ENCODE data around the gene TRPM4.

Gene TRPM4

GRCh38 chr19:49132974-49133609 lies 24.5 kb upstream of the TRPM4 start:
- Histone ChIP-seq H2BK120ac (ENCODE audit: low read depth, low read length) (no peak overlapping the region), H3K4me3 (ENCODE audit: low read length in 2 of 2) (no peak overlapping the region), H3K9ac (ENCODE audit: low read depth, low read length, poor library complexity) (no peak overlapping the region), H3K23ac (ENCODE audit: low read depth, low read length, poor library complexity) (no peak overlapping the region), H3K9me3 (replicated peaks in 1 of 2; ENCODE audit: control insufficient read depth in 2 of 2, insufficient read depth in 1 of 2, low read depth in 1 of 2, low read length in 2 of 2) (peaks cover 0 to 2% of the 10 kb centered on the region in 2 donors), H3K18ac (ENCODE audit: low read length) (peak overlapping the region; percentile 72), H2BK15ac (ENCODE audit: low read length) (peak overlapping the region; percentile 41), H3K4me1 (ENCODE audit: control insufficient read depth in 2 of 2, insufficient read depth in 1 of 2, low read depth in 1 of 2, low read length in 2 of 2) (peaks cover 4 to 6% of the 10 kb centered on the region in 2 donors), H2BK5ac (ENCODE audit: low read length) (no peak overlapping the region), H3K14ac (ENCODE audit: low read length) (no peak overlapping the region), H3K79me1 (ENCODE audit: low read depth, low read length) (no peaks in the 10 kb centered on the region), H2BK12ac (ENCODE audit: low read length) (no peak overlapping the region), H3K4ac (ENCODE audit: low read length) (no peak overlapping the region), H3K36me3 (replicated peaks in 1 of 2; ENCODE audit: control insufficient read depth in 2 of 2, insufficient read depth in 2 of 2, low read length in 2 of 2) (peaks cover 0 to 19% of the 10 kb centered on the region in 2 donors), H3K4me2 (ENCODE audit: insufficient read depth, low read length, poor library complexity, severe bottlenecking) (peak overlapping the region; percentile 39), H4K91ac (ENCODE audit: low read depth, low read length, poor library complexity) (no peak overlapping the region), H2AK5ac (ENCODE audit: low read depth, low read length) (peak overlapping the region; percentile 78), H3K27ac (replicated peaks; ENCODE audit: low read length) (no peak overlapping the region), H4K8ac (ENCODE audit: low read depth, low read length) (no peak overlapping the region), H2AFZ (ENCODE audit: low read length) (no peak overlapping the region), H3K27me3 (ENCODE audit: control insufficient read depth in 3 of 3, insufficient read depth in 3 of 3, low read depth in 1 of 3, low read length in 3 of 3) (no peaks in the 10 kb centered on the region)
- WGBS, 2 donors (ENCODE audit: extremely low coverage in 2 of 2, insufficient read length in 2 of 2, insufficient replicate concordance in 1 of 2): no CpG with 5 or more reads among the region's 49 CpGs
- DNase-seq (ENCODE audit: low spot score): no peak

DNA sequence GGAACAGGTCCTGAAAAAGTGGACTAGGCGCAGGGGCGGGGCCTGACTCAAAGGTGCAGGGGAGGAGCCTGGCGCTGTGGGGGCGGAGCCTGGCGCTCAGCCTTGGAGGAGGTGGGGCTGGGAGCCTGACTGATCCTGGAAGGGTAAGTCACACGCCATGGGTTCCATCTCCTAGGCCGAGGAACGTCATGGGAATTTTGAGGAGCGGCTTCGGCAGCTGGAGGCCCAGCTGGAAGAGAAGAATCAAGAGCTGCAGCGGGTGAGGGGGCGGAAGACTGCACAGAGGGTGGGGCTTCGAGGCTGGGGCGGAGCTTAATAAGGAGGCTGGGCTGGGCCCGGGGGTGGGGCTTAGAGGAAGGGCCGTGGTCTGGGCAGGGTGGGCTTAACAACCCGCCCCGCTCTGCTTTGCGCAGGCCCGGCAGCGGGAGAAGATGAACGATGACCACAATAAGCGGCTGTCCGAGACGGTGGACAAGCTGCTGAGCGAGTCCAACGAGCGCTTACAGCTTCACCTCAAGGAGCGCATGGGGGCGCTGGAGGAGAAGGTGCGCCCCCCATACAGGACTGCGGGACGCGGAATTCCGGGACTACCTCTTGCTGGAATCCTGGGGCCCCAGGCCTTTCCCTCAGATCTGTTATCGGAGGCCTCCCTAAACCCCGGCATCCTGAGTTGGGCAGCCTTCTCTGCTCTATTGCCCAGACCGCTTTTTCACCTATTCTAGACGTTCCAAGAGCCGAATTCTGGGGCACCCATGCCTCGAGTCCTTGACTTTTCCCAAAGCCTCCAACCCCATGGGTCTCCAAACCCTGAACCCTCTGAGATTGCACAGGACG lies 23.8 kb upstream of the TRPM4 start:
- DNase-seq (ENCODE audit: low spot score): no peak
- H3K4ac ChIP-seq (ENCODE audit: low read length): no peak overlapping the region
- peaks cover 0 to 2% of the 10 kb centered on the region in 2 donors for H3K9me3 ChIP-seq (replicated peaks in 1 of 2; ENCODE audit: control insufficient read depth in 2 of 2, insufficient read depth in 1 of 2, low read depth in 1 of 2, low read length in 2 of 2)
- no peak overlapping the region for H4K8ac ChIP-seq (ENCODE audit: low read depth, low read length)
- H3K4me3 ChIP-seq (ENCODE audit: low read length in 2 of 2): no peak overlapping the region
- no peak overlapping the region for H2AFZ ChIP-seq (ENCODE audit: low read length)
- H2AK5ac ChIP-seq (ENCODE audit: low read depth, low read length): peak overlapping the region; percentile 78
- no peak overlapping the region for H2BK120ac ChIP-seq (ENCODE audit: low read depth, low read length)
- no peaks in the 10 kb centered on the region for H3K27me3 ChIP-seq (ENCODE audit: control insufficient read depth in 3 of 3, insufficient read depth in 3 of 3, low read depth in 1 of 3, low read length in 3 of 3)
- peaks cover 0 to 19% of the 10 kb centered on the region in 2 donors for H3K36me3 ChIP-seq (replicated peaks in 1 of 2; ENCODE audit: control insufficient read depth in 2 of 2, insufficient read depth in 2 of 2, low read length in 2 of 2)
- no peak overlapping the region for H3K23ac ChIP-seq (ENCODE audit: low read depth, low read length, poor library complexity)
- H3K27ac ChIP-seq (replicated peaks; ENCODE audit: low read length): no peak overlapping the region
- no peak overlapping the region for H4K91ac ChIP-seq (ENCODE audit: low read depth, low read length, poor library complexity)
- H3K4me1 ChIP-seq (ENCODE audit: control insufficient read depth in 2 of 2, insufficient read depth in 1 of 2, low read depth in 1 of 2, low read length in 2 of 2): peaks cover 0 to 2% of the 10 kb centered on the region in 2 donors
- H2BK15ac ChIP-seq (ENCODE audit: low read length): peak overlapping the region; percentile 41
- no peak overlapping the region for H2BK12ac ChIP-seq (ENCODE audit: low read length)
- H3K18ac ChIP-seq (ENCODE audit: low read length): peak overlapping the region; percentile 72
- no peak overlapping the region for H3K14ac ChIP-seq (ENCODE audit: low read length)
- H2BK5ac ChIP-seq (ENCODE audit: low read length): no peak overlapping the region
- H3K79me1 ChIP-seq (ENCODE audit: low read depth, low read length): no peaks in the 10 kb centered on the region
- no peak overlapping the region for H3K9ac ChIP-seq (ENCODE audit: low read depth, low read length, poor library complexity)
- no CpG with 5 or more reads among the region's 42 CpGs for WGBS, 2 donors (ENCODE audit: extremely low coverage in 2 of 2, insufficient read length in 2 of 2, insufficient replicate concordance in 1 of 2)
- H3K4me2 ChIP-seq (ENCODE audit: insufficient read depth, low read length, poor library complexity, severe bottlenecking): peak overlapping the region; percentile 39

GRCh38 chr19:49135686-49136085 lies 21.9 kb upstream of the TRPM4 start:
- Histone ChIP-seq H2AK5ac (ENCODE audit: low read depth, low read length) (no peak overlapping the region), H3K9me3 (replicated peaks in 1 of 2; ENCODE audit: control insufficient read depth in 2 of 2, insufficient read depth in 1 of 2, low read depth in 1 of 2, low read length in 2 of 2) (peaks cover 0 to 2% of the 10 kb centered on the region in 2 donors), H4K91ac (ENCODE audit: low read depth, low read length, poor library complexity) (no peak overlapping the region), H3K14ac (ENCODE audit: low read length) (no peak overlapping the region), H3K4ac (ENCODE audit: low read length) (no peak overlapping the region), H4K8ac (ENCODE audit: low read depth, low read length) (no peak overlapping the region), H3K4me1 (ENCODE audit: control insufficient read depth in 2 of 2, insufficient read depth in 1 of 2, low read depth in 1 of 2, low read length in 2 of 2) (no peaks in the 10 kb centered on the region), H3K4me2 (ENCODE audit: insufficient read depth, low read length, poor library complexity, severe bottlenecking) (no peak overlapping the region), H3K23ac (ENCODE audit: low read depth, low read length, poor library complexity) (peak overlapping the region; percentile 34), H3K18ac (ENCODE audit: low read length) (peak overlapping the region; percentile 72), H3K9ac (ENCODE audit: low read depth, low read length, poor library complexity) (peak overlapping the region; percentile 38), H3K4me3 (ENCODE audit: low read length in 2 of 2) (peak overlapping the region in 1 of 2 donors; percentile 45), H2AFZ (ENCODE audit: low read length) (no peak overlapping the region), H2BK15ac (ENCODE audit: low read length) (no peak overlapping the region), H3K27ac (replicated peaks; ENCODE audit: low read length) (no peak overlapping the region), H3K27me3 (ENCODE audit: control insufficient read depth in 3 of 3, insufficient read depth in 3 of 3, low read depth in 1 of 3, low read length in 3 of 3) (no peaks in the 10 kb centered on the region), H2BK12ac (ENCODE audit: low read length) (no peak overlapping the region), H3K79me1 (ENCODE audit: low read depth, low read length) (no peaks in the 10 kb centered on the region), H2BK120ac (ENCODE audit: low read depth, low read length) (no peak overlapping the region), H3K36me3 (replicated peaks in 1 of 2; ENCODE audit: control insufficient read depth in 2 of 2, insufficient read depth in 2 of 2, low read length in 2 of 2) (peaks cover 0 to 16% of the 10 kb centered on the region in 2 donors), H2BK5ac (ENCODE audit: low read length) (no peak overlapping the region)
- DNase-seq (ENCODE audit: low spot score): no peak
- WGBS, 2 donors (ENCODE audit: extremely low coverage in 2 of 2, insufficient read length in 2 of 2, insufficient replicate concordance in 1 of 2): no CpG with 5 or more reads among the region's 5 CpGs

GRCh38 chr19:49136771-49137171 lies 20.8 kb upstream of the TRPM4 start:
- DNase-seq (ENCODE audit: low spot score): no peak
- H3K18ac ChIP-seq (ENCODE audit: low read length): peak overlapping the region; percentile 38
- H3K4ac ChIP-seq (ENCODE audit: low read length): peak overlapping the region; percentile 53
- peaks cover 0 to 16% of the 10 kb centered on the region in 2 donors for H3K36me3 ChIP-seq (replicated peaks in 1 of 2; ENCODE audit: control insufficient read depth in 2 of 2, insufficient read depth in 2 of 2, low read length in 2 of 2)
- H4K8ac ChIP-seq (ENCODE audit: low read depth, low read length): no peak overlapping the region
- no peak overlapping the region for H3K4me3 ChIP-seq (ENCODE audit: low read length in 2 of 2)
- peak overlapping the region; percentile 67 for H2BK15ac ChIP-seq (ENCODE audit: low read length)
- no peak overlapping the region for H3K4me2 ChIP-seq (ENCODE audit: insufficient read depth, low read length, poor library complexity, severe bottlenecking)
- no peak overlapping the region for H2AFZ ChIP-seq (ENCODE audit: low read length)
- no peaks in the 10 kb centered on the region for H3K4me1 ChIP-seq (ENCODE audit: control insufficient read depth in 2 of 2, insufficient read depth in 1 of 2, low read depth in 1 of 2, low read length in 2 of 2)
- H2BK12ac ChIP-seq (ENCODE audit: low read length): no peak overlapping the region
- H3K27ac ChIP-seq (replicated peaks; ENCODE audit: low read length): no peak overlapping the region
- peak overlapping the region; percentile 71 for H3K14ac ChIP-seq (ENCODE audit: low read length)
- H3K23ac ChIP-seq (ENCODE audit: low read depth, low read length, poor library complexity): peak overlapping the region; percentile 85
- peaks cover 0 to under 1% (median 0%) of the 10 kb centered on the region in 3 experiments for H3K27me3 ChIP-seq (ENCODE audit: control insufficient read depth in 3 of 3, insufficient read depth in 3 of 3, low read depth in 1 of 3, low read length in 3 of 3)
- no peak overlapping the region for H4K91ac ChIP-seq (ENCODE audit: low read depth, low read length, poor library complexity)
- peaks cover 0 to 2% of the 10 kb centered on the region in 2 donors for H3K9me3 ChIP-seq (replicated peaks in 1 of 2; ENCODE audit: control insufficient read depth in 2 of 2, insufficient read depth in 1 of 2, low read depth in 1 of 2, low read length in 2 of 2)
- peak overlapping the region; percentile 75 for H2AK5ac ChIP-seq (ENCODE audit: low read depth, low read length)
- H2BK5ac ChIP-seq (ENCODE audit: low read length): no peak overlapping the region
- H3K79me1 ChIP-seq (ENCODE audit: low read depth, low read length): no peaks in the 10 kb centered on the region
- peak overlapping the region; percentile 21 for H3K9ac ChIP-seq (ENCODE audit: low read depth, low read length, poor library complexity)
- no peak overlapping the region for H2BK120ac ChIP-seq (ENCODE audit: low read depth, low read length)
- no CpG with 5 or more reads among the region's 10 CpGs for WGBS, 2 donors (ENCODE audit: extremely low coverage in 2 of 2, insufficient read length in 2 of 2, insufficient replicate concordance in 1 of 2)
